ENCODE measurements around the gene BIRC3. TPM values are rescaled to one million over a fixed set of nuclear protein-coding genes. Genes with fewer than 3 reads are reported as not detected.

BIRC3 gene
- 5.3 and 8.7 TPM in 2 replicates for total RNA-seq (2014; rRNA removed; shearing (Covaris generic))

- peak; percentile 96 for DNase-seq (ENCODE audit: low read depth)
Observed at GRCh38 chr11:102317099-102317767, at the start of gene BIRC3. Gene BIRC3, plus strand, starts transcription at chr11:102317484. Its CDS starts 7,026 bp downstream, at chr11:102324510.

GRCh38 chr11:102267609-102268008, 49.7 kb upstream of the BIRC3 start:
- DNase-seq (ENCODE audit: low read depth), result peak; percentile 88

- DNase-seq (ENCODE audit: low read depth), result peak; percentile 94
Observed at GRCh38 chr11:102268083-102268984, 49.0 kb upstream of the BIRC3 start.

- DNase-seq (ENCODE audit: low read depth), result no peak
Observed at GRCh38 chr11:102268985-102269470, 48.3 kb upstream of the BIRC3 start.

GRCh38 chr11:102269927-102270326, 47.4 kb upstream of the BIRC3 start:
- DNase-seq (ENCODE audit: low read depth), result peak; percentile 66

GRCh38 chr11:102272047-102272824, 45.0 kb upstream of the BIRC3 start:
- DNase-seq (ENCODE audit: low read depth), result no peak

GRCh38 chr11:102274628-102275027, 42.7 kb upstream of the BIRC3 start:
- DNase-seq (ENCODE audit: low read depth), result no peak

GRCh38 chr11:102276362-102276761, 40.9 kb upstream of the BIRC3 start:
- peak; percentile 46 for DNase-seq (ENCODE audit: low read depth)

- no peak for DNase-seq (ENCODE audit: low read depth)
Observed at GRCh38 chr11:102276783-102277182, 40.5 kb upstream of the BIRC3 start.

GRCh38 chr11:102279641-102280170, 37.6 kb upstream of the BIRC3 start:
- peak; percentile 77 for DNase-seq (ENCODE audit: low read depth)

GRCh38 chr11:102280245-102280833, 36.9 kb upstream of the BIRC3 start:
- peak; percentile 11 for DNase-seq (ENCODE audit: low read depth)

- DNase-seq (ENCODE audit: low read depth), result peak; percentile 27
Observed at GRCh38 chr11:102283116-102283485, 34.2 kb upstream of the BIRC3 start.

- DNase-seq (ENCODE audit: low read depth), result no peak
Observed at GRCh38 chr11:102284008-102284407, 33.3 kb upstream of the BIRC3 start.

GRCh38 chr11:102286292-102286691, 31.0 kb upstream of the BIRC3 start:
- DNase-seq (ENCODE audit: low read depth), result no peak

- DNase-seq (ENCODE audit: low read depth), result peak; percentile 79
Observed at GRCh38 chr11:102287964-102288724, 29.1 kb upstream of the BIRC3 start.

GRCh38 chr11:102288725-102289083, 28.6 kb upstream of the BIRC3 start:
- DNase-seq (ENCODE audit: low read depth), result no peak

- DNase-seq (ENCODE audit: low read depth), result no peak
Observed at GRCh38 chr11:102289592-102289991, 27.7 kb upstream of the BIRC3 start.

GRCh38 chr11:102291831-102292230, 25.5 kb upstream of the BIRC3 start:
- no peak for DNase-seq (ENCODE audit: low read depth)

- no peak for DNase-seq (ENCODE audit: low read depth)
Observed at GRCh38 chr11:102292933-102293332, 24.4 kb upstream of the BIRC3 start.

- DNase-seq (ENCODE audit: low read depth), result peak; percentile 65
Observed at GRCh38 chr11:102293873-102294601, 23.2 kb upstream of the BIRC3 start.
